RWPE2 (cell line): ENCODE data around the gene PCDHGB4.

Experiments used
- ATAC-seq: fragments of 200-7000 bp; cut with Tn5 transposase; 3 replicates; pipeline ENCODE4 v1.9.1; 2021; ENCODE audit warnings: low read depth
- DNase-seq: peaks from one replicate; pipeline ENCODE4 v3.0.0-alpha.2; 2020; ENCODE audit warnings: low spot score
- H3K27ac ChIP-seq: fragments of 450-650 bp; 2 replicates; pipeline ENCODE4 v1.5.1; 2017; ENCODE audit warnings: mild to moderate bottlenecking; ENCODE audit not compliant: poor library complexity, severe bottlenecking
- H3K27me3 ChIP-seq: fragments of 250-450 bp; sonication (Bioruptor Pico); 2 replicates; pipeline ENCODE4 v1.5.1; 2021; ENCODE audit warnings: mild to moderate bottlenecking, moderate library complexity; ENCODE audit not compliant: insufficient read depth, poor library complexity, severe bottlenecking
- H3K36me3 ChIP-seq: fragments of 250-450 bp; sonication (Bioruptor Pico); 2 replicates; pipeline ENCODE4 v1.5.1; 2020; ENCODE audit warnings: low read depth, mild to moderate bottlenecking, moderate library complexity
- H3K4me1 ChIP-seq: fragments of 250-450 bp; sonication (Bioruptor Pico); 2 replicates; pipeline ENCODE4 v1.5.1; 2021; ENCODE audit warnings: mild to moderate bottlenecking, moderate library complexity; ENCODE audit not compliant: insufficient read depth, poor library complexity, severe bottlenecking
- H3K4me3 ChIP-seq: fragments of 250-450 bp; sonication (Bioruptor Pico); 2 replicates; pipeline ENCODE4 v1.5.1; 2021; ENCODE audit warnings: mild to moderate bottlenecking, moderate library complexity; ENCODE audit not compliant: severe bottlenecking
- H3K9me3 ChIP-seq: fragments of 250-450 bp; sonication (Bioruptor Pico); 2 replicates; pipeline ENCODE4 v1.5.1; 2021; ENCODE audit warnings: mild to moderate bottlenecking, moderate library complexity; ENCODE audit not compliant: severe bottlenecking
- TF ChIP-seq, protein P1 (sequence below): fragments of 450-650 bp; IDR thresholded peaks from one replicate; pipeline ENCODE4 v1.5.1; 2017; ENCODE audit warnings: mild to moderate bottlenecking, moderate library complexity; ENCODE audit not compliant: poor library complexity, severe bottlenecking

PCDHGB4 gene

DNA sequence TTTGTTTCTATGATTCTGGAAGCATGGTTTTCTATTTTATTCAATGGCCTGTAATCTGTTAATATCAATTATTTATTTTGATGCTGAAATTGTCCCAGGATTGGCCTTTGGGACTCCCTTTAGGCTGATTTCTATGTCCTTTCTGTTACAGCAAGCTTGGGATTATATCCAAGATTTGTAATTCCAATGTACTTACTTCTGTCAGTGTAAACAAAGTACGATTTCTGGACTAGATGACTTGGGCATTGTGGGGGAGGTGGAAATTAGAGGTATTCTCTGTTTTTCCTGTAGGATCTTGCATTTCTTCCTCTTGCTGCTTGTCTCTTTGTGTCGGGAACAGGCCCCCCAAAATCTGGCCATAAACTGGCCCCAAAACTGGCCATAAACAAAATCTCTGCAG is 46.5 kb downstream of the PCDHGB4 start:
- H3K4me3 ChIP-seq, result no peak overlapping the region
- DNase-seq (no peak), ATAC-seq (no peak)
- no peaks in the 10 kb centered on the region for H3K36me3 ChIP-seq
- peaks cover 8% of the 10 kb centered on the region for H3K27me3 ChIP-seq
- H3K27ac ChIP-seq, result no peak overlapping the region
- H3K4me1 ChIP-seq, result no peaks in the 10 kb centered on the region
- peaks cover 29% of the 10 kb centered on the region for H3K9me3 ChIP-seq
- TF ChIP-seq, protein P1, sequence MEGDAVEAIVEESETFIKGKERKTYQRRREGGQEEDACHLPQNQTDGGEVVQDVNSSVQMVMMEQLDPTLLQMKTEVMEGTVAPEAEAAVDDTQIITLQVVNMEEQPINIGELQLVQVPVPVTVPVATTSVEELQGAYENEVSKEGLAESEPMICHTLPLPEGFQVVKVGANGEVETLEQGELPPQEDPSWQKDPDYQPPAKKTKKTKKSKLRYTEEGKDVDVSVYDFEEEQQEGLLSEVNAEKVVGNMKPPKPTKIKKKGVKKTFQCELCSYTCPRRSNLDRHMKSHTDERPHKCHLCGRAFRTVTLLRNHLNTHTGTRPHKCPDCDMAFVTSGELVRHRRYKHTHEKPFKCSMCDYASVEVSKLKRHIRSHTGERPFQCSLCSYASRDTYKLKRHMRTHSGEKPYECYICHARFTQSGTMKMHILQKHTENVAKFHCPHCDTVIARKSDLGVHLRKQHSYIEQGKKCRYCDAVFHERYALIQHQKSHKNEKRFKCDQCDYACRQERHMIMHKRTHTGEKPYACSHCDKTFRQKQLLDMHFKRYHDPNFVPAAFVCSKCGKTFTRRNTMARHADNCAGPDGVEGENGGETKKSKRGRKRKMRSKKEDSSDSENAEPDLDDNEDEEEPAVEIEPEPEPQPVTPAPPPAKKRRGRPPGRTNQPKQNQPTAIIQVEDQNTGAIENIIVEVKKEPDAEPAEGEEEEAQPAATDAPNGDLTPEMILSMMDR, result no peak

DNA sequence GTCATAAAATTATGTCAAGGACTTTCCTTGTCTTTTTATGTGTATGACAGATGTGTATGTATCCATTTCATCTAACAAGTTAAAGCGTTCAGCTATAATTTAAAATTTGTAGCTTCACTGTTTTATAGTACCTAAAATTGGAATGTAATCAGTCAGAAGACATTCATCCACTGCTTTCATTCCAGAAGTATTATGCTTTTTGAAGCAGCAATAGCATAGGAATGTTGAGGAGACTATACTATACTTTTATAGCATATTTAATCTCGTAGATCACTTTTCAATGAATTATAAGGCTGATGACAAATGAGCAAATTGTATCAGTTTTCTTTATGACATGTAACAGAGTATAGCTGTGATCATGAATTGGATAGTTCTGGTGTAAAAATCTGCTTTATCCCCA is 49.7 kb downstream of the PCDHGB4 start:
- DNase-seq (no peak), ATAC-seq (no peak)
- no peak overlapping the region for H3K4me3 ChIP-seq
- H3K27ac ChIP-seq, result no peak overlapping the region
- TF ChIP-seq, protein P1, result no peak
- H3K4me1 ChIP-seq, result no peaks in the 10 kb centered on the region
- peaks cover under 1% of the 10 kb centered on the region for H3K9me3 ChIP-seq
- H3K36me3 ChIP-seq, result no peaks in the 10 kb centered on the region
- H3K27me3 ChIP-seq, result no peaks in the 10 kb centered on the region

DNA sequence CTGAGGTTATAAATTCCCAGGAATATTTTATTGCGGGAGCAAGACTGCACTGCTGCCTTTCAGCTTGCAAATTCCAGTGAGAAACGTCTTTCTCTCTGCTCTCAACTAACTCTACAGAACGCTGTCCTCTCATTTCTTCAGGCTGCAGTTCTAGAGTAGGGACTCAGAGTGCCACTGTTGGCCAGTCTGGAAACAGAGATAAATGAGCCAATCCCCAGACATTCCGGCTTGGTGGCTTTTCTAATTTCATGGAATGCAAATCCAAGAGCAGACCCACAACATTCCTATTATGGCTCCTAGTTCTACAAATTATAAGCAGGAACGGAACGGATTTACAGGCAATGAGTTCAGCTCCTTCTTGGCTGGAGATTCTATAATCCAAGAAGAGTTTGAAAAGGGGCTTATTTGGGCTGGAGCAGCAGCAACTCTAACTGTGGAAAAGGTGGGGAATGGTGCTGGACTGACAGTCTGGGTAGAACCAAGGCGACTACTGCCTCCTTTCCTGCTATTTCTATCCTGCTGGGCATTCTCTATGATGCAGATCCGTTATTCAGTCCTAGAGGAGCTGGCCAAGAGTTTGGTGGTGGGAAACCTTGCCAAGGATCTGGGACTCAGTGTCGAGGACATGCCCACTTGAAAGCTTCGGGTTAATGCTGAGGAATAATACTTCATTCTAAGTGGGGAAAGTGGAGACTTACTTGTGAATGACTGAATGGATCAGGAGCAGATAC is 52.1 kb downstream of the PCDHGB4 start:
- TF ChIP-seq, protein P1, result no peak
- DNase-seq (no peak), ATAC-seq (no peak)
- Histone ChIP-seq H3K27me3 (no peaks in the 10 kb centered on the region), H3K4me3 (no peak overlapping the region), H3K9me3 (no peaks in the 10 kb centered on the region), H3K4me1 (no peaks in the 10 kb centered on the region), H3K36me3 (no peaks in the 10 kb centered on the region), H3K27ac (no peak overlapping the region)
